WTC11 (cell line): ENCODE data around the gene RBPMS2. TPM values are rescaled to one million over a fixed set of nuclear protein-coding genes. Genes with fewer than 3 reads are reported as not detected.
"Not testable (repeated sequence)": the region's sequence is repeated elsewhere in the genome, so short reads cannot be mapped to it uniquely, and the experiment has no call there.

Experiments
- ATAC-seq: fragments of 200-7000 bp; cut with Tn5 transposase; 2 replicates; pipeline ENCODE4 v1.10.0; 2021; ENCODE audit warnings: mild to moderate bottlenecking, moderate library complexity
- CTCF ChIA-PET: fragments of 300-600 bp; sonication (Branson Sonifier 250); formaldehyde crosslinking; loops from one replicate; lab custom pipeline; 2021; ENCODE audit warnings: antibody characterized with exemption; lab: Charles Lee
- POLR2A ChIA-PET: fragments of 350-600 bp; sonication (Branson Sonifier 250); formaldehyde crosslinking; loops from one replicate; lab custom pipeline; 2021; ENCODE audit warnings: antibody characterized with exemption; lab: Charles Lee
- DNase-seq: peaks from one replicate; pipeline ENCODE4 v3.0.0; 2021; ENCODE audit warnings: low spot score
- H3K27ac Mint-ChIP-seq: 2 replicates; pipeline ENCODE4 v1.8.0; 2021; ENCODE audit warnings: mixed read lengths
- H3K27me3 Mint-ChIP-seq: 2 replicates; pipeline ENCODE4 v1.8.0; 2021; ENCODE audit warnings: low read depth, mild to moderate bottlenecking, moderate library complexity, mixed read lengths
- H3K36me3 Mint-ChIP-seq: 2 replicates; pipeline ENCODE4 v1.8.0; 2021; ENCODE audit warnings: mixed read lengths
- H3K4me1 Mint-ChIP-seq: 2 replicates; pipeline ENCODE4 v1.8.0; 2022; ENCODE audit warnings: mixed read lengths
- H3K4me3 Mint-ChIP-seq: 2 replicates; pipeline ENCODE4 v1.8.0; 2021; ENCODE audit warnings: mild to moderate bottlenecking, moderate library complexity, mixed read lengths
- H3K9me3 Mint-ChIP-seq: 2 replicates; pipeline ENCODE4 v1.8.0; 2021; ENCODE audit warnings: mixed read lengths
- ATF1 ChIP-seq: sonication (generic); formaldehyde crosslinking; IDR thresholded peaks from 2 replicates; pipeline ENCODE4 v1.8.1; 2023; ENCODE audit warnings: mild to moderate bottlenecking, moderate library complexity, missing genetic modification reagents
- ATF2 ChIP-seq: sonication (generic); formaldehyde crosslinking; IDR thresholded peaks from 2 replicates; pipeline ENCODE4 v1.8.1; 2022; ENCODE audit warnings: low read depth, missing genetic modification reagents, borderline replicate concordance
- CREB1 ChIP-seq: sonication (generic); formaldehyde crosslinking; IDR thresholded peaks from 2 replicates; pipeline ENCODE4 v1.8.0; 2023; ENCODE audit warnings: mild to moderate bottlenecking, missing genetic modification reagents
- E2F4 ChIP-seq: sonication (generic); formaldehyde crosslinking; IDR thresholded peaks from 2 replicates; pipeline ENCODE4 v1.8.1; 2022; ENCODE audit warnings: low read depth, mild to moderate bottlenecking, moderate library complexity, missing genetic modification reagents, borderline replicate concordance
- E2F5 ChIP-seq: sonication (generic); formaldehyde crosslinking; IDR thresholded peaks from 2 replicates; pipeline ENCODE4 v1.8.1; 2022; ENCODE audit warnings: mild to moderate bottlenecking, moderate library complexity, missing genetic modification reagents
- EMX1 ChIP-seq: fragments of 250-450 bp; sonication (Bioruptor Pico); IDR thresholded peaks from 2 replicates; pipeline ENCODE4 v1.8.0; 2021; ENCODE audit warnings: mild to moderate bottlenecking
- TCF7 ChIP-seq: sonication (generic); formaldehyde crosslinking; IDR thresholded peaks from 2 replicates; pipeline ENCODE4 v1.8.0; 2022; ENCODE audit warnings: mild to moderate bottlenecking, low read depth, missing genetic modification reagents, moderate library complexity
- TEAD4 ChIP-seq: sonication (generic); formaldehyde crosslinking; IDR thresholded peaks from 2 replicates; pipeline ENCODE4 v1.8.0; 2022; ENCODE audit warnings: mild to moderate bottlenecking, missing genetic modification reagents
- ZNF219 ChIP-seq: sonication (generic); formaldehyde crosslinking; IDR thresholded peaks from 2 replicates; pipeline ENCODE4 v1.8.0; 2023; ENCODE audit warnings: missing genetic modification reagents, mild to moderate bottlenecking, borderline replicate concordance
- ZNF281 ChIP-seq: sonication (generic); formaldehyde crosslinking; IDR thresholded peaks from 2 replicates; pipeline ENCODE4 v1.8.0; 2023; ENCODE audit warnings: mild to moderate bottlenecking, missing genetic modification reagents
- ZNF425 ChIP-seq: fragments of 250-450 bp; sonication (Bioruptor Pico); conservative IDR thresholded peaks from 2 replicates; pipeline ENCODE4 v1.9.0; 2021; ENCODE audit warnings: mild to moderate bottlenecking
- total RNA-seq: library from RNA; stranded (reverse); gene quantifications from 3 replicates; pipeline ENCODE4 v1.2.3, GENCODE V29; 2021

The RBPMS2 gene
- total RNA-seq, 1 experiment from 2014 or later: 195 TPM

- H3K4me1 Mint-ChIP-seq: peaks cover 49% of the 10 kb centered on the region
- H3K36me3 Mint-ChIP-seq: peaks cover 41% of the 10 kb centered on the region
- peak; percentile 60; the same call in 1 of the 2 replicates for TF ChIP-seq ZNF425 (CRISPR knock-in tag)
- not testable (repeated sequence) for ATAC-seq, H3K9me3 Mint-ChIP-seq, H3K27me3 Mint-ChIP-seq, DNase-seq, H3K4me3 Mint-ChIP-seq
- ChIA-PET CTCF (interaction anchor here (0.7 to 3.1 kb wide), 7 partner anchors 11 to 97 kb away, joined by 3 to 11 read pairs (median 6); partner anchors contain the start of gene PIF1), POLR2A (interaction anchor here (0.7 to 1.4 kb wide), 3 partner anchors 26 to 355 kb away, joined by 3 to 4 read pairs (median 3); partner anchors contain the start of gene ZNF609)
- peak overlapping the region; percentile 89 for H3K27ac Mint-ChIP-seq
Measured at GRCh38 chr15:64814965-64815364, 39.6 kb upstream of the RBPMS2 start.

GRCh38 chr15:64814283-64814682, 38.9 kb upstream of the RBPMS2 start:
- DNase-seq, H3K27ac Mint-ChIP-seq, H3K9me3 Mint-ChIP-seq, H3K27me3 Mint-ChIP-seq, ATAC-seq, H3K4me3 Mint-ChIP-seq: not testable (repeated sequence)
- ChIA-PET CTCF (interaction anchor here (0.7 to 3.1 kb wide), 7 partner anchors 11 to 98 kb away, joined by 3 to 11 read pairs (median 6); partner anchors contain the start of gene PIF1), POLR2A (interaction anchor here (0.7 to 1.3 kb wide), 2 partner anchors 91 to 354 kb away, joined by 3 read pairs; partner anchors contain the start of gene ZNF609)
- Mint-ChIP-seq H3K36me3 (peaks cover 34% of the 10 kb centered on the region), H3K4me1 (peaks cover 56% of the 10 kb centered on the region)

GRCh38 chr15:64813075-64813474, 37.7 kb upstream of the RBPMS2 start:
- CTCF ChIA-PET: interaction anchor here (0.6 to 6.7 kb wide), 6 partner anchors 24 to 126 kb away, joined by 3 to 108 read pairs (median 9); no protein-coding TSS in a partner anchor
- ATAC-seq: no peak
- Mint-ChIP-seq H3K27me3 (no peaks in the 10 kb centered on the region), H3K4me3 (no peak overlapping the region), H3K4me1 (peaks cover 68% of the 10 kb centered on the region), H3K36me3 (peaks cover 24% of the 10 kb centered on the region), H3K27ac (peak overlapping the region; percentile 99)
- no peak for DNase-seq
- POLR2A ChIA-PET: interaction anchor here (0.6 to 5.2 kb wide), 5 partner anchors 9 to 81 kb away, joined by 3 to 45 read pairs (median 4); partner anchors contain the start of genes PIF1 and PLEKHO2
- TF ChIP-seq TEAD4 (no peak), ZNF281 (no peak), TCF7 (no peak), E2F4 (CRISPR knock-in tag) (no peak), E2F5 (CRISPR knock-in tag) (no peak), CREB1 (CRISPR knock-in tag) (no peak), ZNF219 (no peak), EMX1 (no peak), ATF2 (CRISPR knock-in tag) (no peak), ATF1 (no peak)
- TF ChIP-seq, all 79 proteins: peak for 0
- no peaks in the 10 kb centered on the region for H3K9me3 Mint-ChIP-seq
